Measurements from ENCODE around the gene FAM3B.

The FAM3B gene

DNA sequence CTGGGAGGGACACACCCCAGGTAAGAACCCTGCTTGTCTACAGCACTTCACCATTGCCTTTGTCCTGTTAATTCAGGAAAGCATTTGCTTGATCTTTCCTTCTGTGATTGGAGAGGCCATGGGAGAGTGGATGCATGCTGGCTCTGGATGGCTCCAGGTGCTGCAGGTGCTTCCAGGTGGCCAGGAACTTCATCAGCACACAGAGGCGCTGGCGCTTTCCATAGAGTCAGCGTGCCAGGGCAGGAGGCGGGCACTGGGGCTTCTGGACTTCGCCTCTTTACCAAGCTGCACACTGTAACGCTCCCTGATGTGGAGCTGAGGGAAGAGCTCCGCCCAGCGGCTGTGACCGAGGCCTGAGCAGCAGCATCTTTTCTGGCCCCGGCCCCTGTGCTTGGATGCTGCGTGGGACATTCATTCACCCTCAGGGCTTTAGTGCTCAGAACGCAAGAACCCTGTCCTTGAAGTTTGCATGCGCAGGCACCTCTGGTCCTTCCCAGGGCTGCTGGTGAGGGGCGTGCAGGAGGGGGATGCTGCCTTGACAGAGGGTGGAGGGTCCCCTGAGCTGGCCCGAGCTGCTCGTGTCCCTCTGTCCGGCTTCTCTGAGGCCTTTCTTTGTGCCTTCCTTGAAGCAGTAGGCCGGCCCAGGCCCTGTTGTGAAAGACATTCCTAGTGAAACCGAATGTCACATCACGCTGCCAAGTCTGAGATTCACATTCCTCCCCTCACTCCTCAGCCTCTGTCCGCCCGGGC lies 43.6 kb downstream of the FAM3B start (continued):
- TF ChIP-seq ZNF670 (tag by site-specific recombination; IDR thresholded peaks at IDR 0.05; ENCODE audit: low read depth) (no peak), ZBTB17 (tag by site-specific recombination; IDR thresholded peaks at IDR 0.05) (no peak), ZSCAN23 (tag by site-specific recombination; IDR thresholded peaks at IDR 0.05) (no peak), ZNF366 (tag by site-specific recombination; conservative IDR thresholded peaks at IDR 0.05) (no peak), ZNF785 (tag by site-specific recombination; IDR thresholded peaks at IDR 0.05) (no peak), ZNF677 (tag by site-specific recombination; IDR thresholded peaks at IDR 0.05) (no peak)
- TF ChIP-seq, protein P1, sequence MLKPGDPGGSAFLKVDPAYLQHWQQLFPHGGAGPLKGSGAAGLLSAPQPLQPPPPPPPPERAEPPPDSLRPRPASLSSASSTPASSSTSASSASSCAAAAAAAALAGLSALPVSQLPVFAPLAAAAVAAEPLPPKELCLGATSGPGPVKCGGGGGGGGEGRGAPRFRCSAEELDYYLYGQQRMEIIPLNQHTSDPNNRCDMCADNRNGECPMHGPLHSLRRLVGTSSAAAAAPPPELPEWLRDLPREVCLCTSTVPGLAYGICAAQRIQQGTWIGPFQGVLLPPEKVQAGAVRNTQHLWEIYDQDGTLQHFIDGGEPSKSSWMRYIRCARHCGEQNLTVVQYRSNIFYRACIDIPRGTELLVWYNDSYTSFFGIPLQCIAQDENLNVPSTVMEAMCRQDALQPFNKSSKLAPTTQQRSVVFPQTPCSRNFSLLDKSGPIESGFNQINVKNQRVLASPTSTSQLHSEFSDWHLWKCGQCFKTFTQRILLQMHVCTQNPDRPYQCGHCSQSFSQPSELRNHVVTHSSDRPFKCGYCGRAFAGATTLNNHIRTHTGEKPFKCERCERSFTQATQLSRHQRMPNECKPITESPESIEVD (tag by site-specific recombination; IDR thresholded peaks at IDR 0.05), result no peak

DNA sequence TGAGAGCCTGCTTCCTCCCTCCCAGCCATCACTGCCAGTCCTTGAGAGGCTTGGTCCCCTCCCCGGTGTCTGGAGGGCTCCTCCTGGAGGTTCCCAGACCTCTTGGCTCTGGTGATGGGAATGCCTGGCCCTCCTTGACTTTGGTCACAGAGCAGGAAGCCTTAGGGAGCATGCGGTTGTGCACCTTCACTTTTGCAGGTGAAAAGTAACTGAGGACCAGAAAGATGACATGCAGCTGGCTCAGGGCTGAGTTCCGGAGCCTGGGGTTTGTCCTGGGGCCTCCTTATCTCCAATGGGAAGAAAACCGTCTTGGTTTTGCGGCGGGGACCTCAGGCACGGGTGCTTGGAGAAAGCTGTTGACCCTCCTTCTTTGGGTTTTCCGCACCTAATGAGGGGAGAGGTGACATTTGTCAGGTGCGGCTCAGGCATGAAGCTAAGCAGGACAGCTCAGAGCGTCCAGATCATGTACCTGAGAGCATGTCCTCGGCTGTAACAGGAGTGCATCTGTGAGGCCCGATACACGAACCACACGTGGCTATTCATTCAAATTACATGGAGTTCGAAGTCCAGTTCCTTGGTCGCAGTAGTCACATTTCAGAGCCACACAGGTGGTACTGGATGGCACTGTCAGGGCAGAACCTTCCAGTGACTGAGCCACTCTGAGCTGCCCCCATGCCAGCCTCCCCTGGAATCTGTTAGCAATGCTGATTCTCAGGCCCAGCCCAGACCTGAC lies 44.6 kb downstream of the FAM3B start:
- ChIA-PET CTCF (interaction anchor here (0.5 to 0.6 kb wide), 3 partner anchors 15 to 88 kb away, joined by 3 to 4 read pairs (median 3); no protein-coding TSS in a partner anchor), POLR2A (no interaction called here)
- no peaks in the 10 kb centered on the region for H3K9me3 ChIP-seq (ENCODE audit: control insufficient read depth, insufficient read depth, low read depth, low read length)
- no peak for TF ChIP-seq ZNF311 (tag by site-specific recombination; IDR thresholded peaks at IDR 0.05; ENCODE audit: borderline replicate concordance)
- no peak for TF ChIP-seq ZBTB1 (tag by site-specific recombination; IDR thresholded peaks at IDR 0.05)
- no peak for TF ChIP-seq ZNF555 (tag by site-specific recombination; conservative IDR thresholded peaks at IDR 0.05)
- no peak for TF ChIP-seq ZNF394 (tag by site-specific recombination; IDR thresholded peaks at IDR 0.05; ENCODE audit: borderline replicate concordance)
- no peak for TF ChIP-seq ZNF366 (tag by site-specific recombination; conservative IDR thresholded peaks at IDR 0.05)
- H3K4me3 ChIP-seq (ENCODE audit: low read depth, low read length), result no peak overlapping the region
- H3K36me3 ChIP-seq (ENCODE audit: control insufficient read depth in 2 of 2, insufficient read depth in 1 of 2, low read length in 2 of 2), result no peaks in the 10 kb centered on the region
- H3K27ac ChIP-seq (ENCODE audit: extremely low read depth, low read depth, low read length), result no peak overlapping the region
- H3K4me1 ChIP-seq (ENCODE audit: control insufficient read depth, insufficient read depth, low read length), result no peaks in the 10 kb centered on the region

DNA sequence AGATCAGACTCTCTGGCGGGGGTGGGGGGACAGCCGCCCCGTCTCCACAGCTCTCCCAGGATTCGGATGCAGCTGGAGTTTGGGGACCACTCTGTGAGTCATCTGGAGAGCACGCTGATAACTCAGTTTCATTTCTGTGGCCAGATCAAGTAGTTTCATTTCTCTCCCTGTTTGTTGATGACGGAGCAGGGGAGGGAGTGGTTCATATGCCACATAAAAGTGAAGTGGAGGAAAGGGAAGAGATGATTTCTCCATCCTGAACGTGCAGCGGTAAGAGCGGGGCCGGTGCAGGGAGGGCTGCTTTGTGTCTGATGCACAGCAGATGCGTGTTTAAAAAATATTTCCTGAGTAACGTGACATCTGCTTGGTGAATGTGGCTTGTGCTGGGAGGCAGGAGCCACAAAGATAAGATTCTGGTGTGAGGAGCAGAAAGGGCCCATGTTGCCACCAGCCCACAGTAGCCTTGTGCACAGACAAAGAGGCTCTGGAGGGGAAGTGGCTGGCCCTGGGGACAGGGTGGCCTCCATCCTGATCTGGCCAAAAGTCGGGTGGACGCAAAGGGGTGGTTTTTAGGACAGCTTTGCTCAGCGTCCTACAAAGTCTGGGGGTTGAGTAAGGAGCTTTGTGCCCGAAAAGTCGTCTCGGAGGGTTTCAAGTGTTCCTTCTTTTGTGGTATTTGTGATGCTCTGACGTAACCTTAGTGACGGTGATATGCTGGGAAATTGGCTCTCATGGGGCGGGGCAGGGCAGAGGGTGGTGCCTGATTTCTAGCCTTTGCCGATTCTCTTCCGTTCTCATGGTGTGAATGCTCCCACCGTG lies 45.4 kb downstream of the FAM3B start, which contains the start of gene MX2:
Gene MX2, plus strand, starts transcription at position 242 of the 819 bp plus-strand sequence. CDS start 14,880 bp downstream, outside the sequence.
- ChIA-PET CTCF (interaction anchor here (0.5 kb wide), 1 partner anchor 16 kb away, joined by 3 read pairs; no protein-coding TSS in a partner anchor), POLR2A (no interaction called here)
- Histone ChIP-seq H3K4me3 (ENCODE audit: low read depth, low read length) (no peak within 1 kb of the TSS), H3K27ac (ENCODE audit: extremely low read depth, low read depth, low read length) (no peak within 1 kb of the TSS), H3K9me3 (ENCODE audit: control insufficient read depth, insufficient read depth, low read depth, low read length) (no peaks in the 10 kb centered on the region), H3K36me3 (ENCODE audit: control insufficient read depth in 2 of 2, insufficient read depth in 1 of 2, low read length in 2 of 2) (no peaks in the 10 kb centered on the region), H3K4me1 (ENCODE audit: control insufficient read depth, insufficient read depth, low read length) (no peaks in the 10 kb centered on the region)
- TF ChIP-seq ZNF658 (tag by site-specific recombination; IDR thresholded peaks at IDR 0.05) (no peak), ZNF768 (tag by site-specific recombination; IDR thresholded peaks at IDR 0.05) (no peak), SETDB1 (IDR thresholded peaks at IDR 0.05; ENCODE audit: insufficient read length, low read length) (no peak), ZNF292 (tag by site-specific recombination; IDR thresholded peaks at IDR 0.05; ENCODE audit: borderline replicate concordance, low read depth) (no peak), ZBTB7A (tag by site-specific recombination; IDR thresholded peaks at IDR 0.05; ENCODE audit: low read depth) (no peak), ZNF112 (tag by site-specific recombination; IDR thresholded peaks at IDR 0.05) (no peak)
- TF ChIP-seq, protein P2, sequence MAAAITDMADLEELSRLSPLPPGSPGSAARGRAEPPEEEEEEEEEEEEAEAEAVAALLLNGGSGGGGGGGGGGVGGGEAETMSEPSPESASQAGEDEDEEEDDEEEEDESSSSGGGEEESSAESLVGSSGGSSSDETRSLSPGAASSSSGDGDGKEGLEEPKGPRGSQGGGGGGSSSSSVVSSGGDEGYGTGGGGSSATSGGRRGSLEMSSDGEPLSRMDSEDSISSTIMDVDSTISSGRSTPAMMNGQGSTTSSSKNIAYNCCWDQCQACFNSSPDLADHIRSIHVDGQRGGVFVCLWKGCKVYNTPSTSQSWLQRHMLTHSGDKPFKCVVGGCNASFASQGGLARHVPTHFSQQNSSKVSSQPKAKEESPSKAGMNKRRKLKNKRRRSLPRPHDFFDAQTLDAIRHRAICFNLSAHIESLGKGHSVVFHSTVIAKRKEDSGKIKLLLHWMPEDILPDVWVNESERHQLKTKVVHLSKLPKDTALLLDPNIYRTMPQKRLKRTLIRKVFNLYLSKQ (tag by site-specific recombination; IDR thresholded peaks at IDR 0.05; ENCODE audit: borderline replicate concordance), result no peak
- TF ChIP-seq, protein P3, sequence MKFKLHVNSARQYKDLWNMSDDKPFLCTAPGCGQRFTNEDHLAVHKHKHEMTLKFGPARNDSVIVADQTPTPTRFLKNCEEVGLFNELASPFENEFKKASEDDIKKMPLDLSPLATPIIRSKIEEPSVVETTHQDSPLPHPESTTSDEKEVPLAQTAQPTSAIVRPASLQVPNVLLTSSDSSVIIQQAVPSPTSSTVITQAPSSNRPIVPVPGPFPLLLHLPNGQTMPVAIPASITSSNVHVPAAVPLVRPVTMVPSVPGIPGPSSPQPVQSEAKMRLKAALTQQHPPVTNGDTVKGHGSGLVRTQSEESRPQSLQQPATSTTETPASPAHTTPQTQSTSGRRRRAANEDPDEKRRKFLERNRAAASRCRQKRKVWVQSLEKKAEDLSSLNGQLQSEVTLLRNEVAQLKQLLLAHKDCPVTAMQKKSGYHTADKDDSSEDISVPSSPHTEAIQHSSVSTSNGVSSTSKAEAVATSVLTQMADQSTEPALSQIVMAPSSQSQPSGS (tag by site-specific recombination; IDR thresholded peaks at IDR 0.05; ENCODE audit: low read depth), result no peak
- TF ChIP-seq, protein P4, sequence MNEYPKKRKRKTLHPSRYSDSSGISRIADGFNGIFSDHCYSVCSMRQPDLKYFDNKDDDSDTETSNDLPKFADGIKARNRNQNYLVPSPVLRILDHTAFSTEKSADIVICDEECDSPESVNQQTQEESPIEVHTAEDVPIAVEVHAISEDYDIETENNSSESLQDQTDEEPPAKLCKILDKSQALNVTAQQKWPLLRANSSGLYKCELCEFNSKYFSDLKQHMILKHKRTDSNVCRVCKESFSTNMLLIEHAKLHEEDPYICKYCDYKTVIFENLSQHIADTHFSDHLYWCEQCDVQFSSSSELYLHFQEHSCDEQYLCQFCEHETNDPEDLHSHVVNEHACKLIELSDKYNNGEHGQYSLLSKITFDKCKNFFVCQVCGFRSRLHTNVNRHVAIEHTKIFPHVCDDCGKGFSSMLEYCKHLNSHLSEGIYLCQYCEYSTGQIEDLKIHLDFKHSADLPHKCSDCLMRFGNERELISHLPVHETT (tag by site-specific recombination; IDR thresholded peaks at IDR 0.05), result no peak
- TF ChIP-seq, protein P5, sequence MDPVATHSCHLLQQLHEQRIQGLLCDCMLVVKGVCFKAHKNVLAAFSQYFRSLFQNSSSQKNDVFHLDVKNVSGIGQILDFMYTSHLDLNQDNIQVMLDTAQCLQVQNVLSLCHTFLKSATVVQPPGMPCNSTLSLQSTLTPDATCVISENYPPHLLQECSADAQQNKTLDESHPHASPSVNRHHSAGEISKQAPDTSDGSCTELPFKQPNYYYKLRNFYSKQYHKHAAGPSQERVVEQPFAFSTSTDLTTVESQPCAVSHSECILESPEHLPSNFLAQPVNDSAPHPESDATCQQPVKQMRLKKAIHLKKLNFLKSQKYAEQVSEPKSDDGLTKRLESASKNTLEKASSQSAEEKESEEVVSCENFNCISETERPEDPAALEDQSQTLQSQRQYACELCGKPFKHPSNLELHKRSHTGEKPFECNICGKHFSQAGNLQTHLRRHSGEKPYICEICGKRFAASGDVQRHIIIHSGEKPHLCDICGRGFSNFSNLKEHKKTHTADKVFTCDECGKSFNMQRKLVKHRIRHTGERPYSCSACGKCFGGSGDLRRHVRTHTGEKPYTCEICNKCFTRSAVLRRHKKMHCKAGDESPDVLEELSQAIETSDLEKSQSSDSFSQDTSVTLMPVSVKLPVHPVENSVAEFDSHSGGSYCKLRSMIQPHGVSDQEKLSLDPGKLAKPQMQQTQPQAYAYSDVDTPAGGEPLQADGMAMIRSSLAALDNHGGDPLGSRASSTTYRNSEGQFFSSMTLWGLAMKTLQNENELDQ (tag by site-specific recombination; IDR thresholded peaks at IDR 0.05; ENCODE audit: low read depth), result no peak

All from HEK293 (cell line).